Neural cell (in vitro differentiated cells): Measurements from ENCODE around the gene LRRC15. TPM values are rescaled to one million over a fixed set of nuclear protein-coding genes. Genes with fewer than 3 reads are reported as not detected.

ENCODE experiments used
- H2AFZ ChIP-seq: fragments of 200-600, 300-800 bp; sonication (generic), shearing (Covaris generic); 2 replicates; pipeline ENCODE4 v1.6.0; 2014; ENCODE audit warnings: low read depth, mild to moderate bottlenecking, antibody characterized with exemption, low read length, moderate library complexity
- H3F3A ChIP-seq: fragments of 200-600 bp; shearing (Covaris generic); 2 replicates; pipeline ENCODE4 v1.6.1; 2016; ENCODE audit warnings: mild to moderate bottlenecking, moderate library complexity, mixed read lengths, antibody characterized with exemption, low read length; ENCODE audit not compliant: insufficient read depth, poor library complexity, severe bottlenecking
- H3K27ac ChIP-seq: fragments of 200-600, 300-800 bp; sonication (generic), shearing (Covaris generic); 2 replicates; pipeline ENCODE4 v1.5.1; 2014; ENCODE audit warnings: mild to moderate bottlenecking, low read length, moderate library complexity
- H3K27me3 ChIP-seq: fragments of 300-800, 200-600 bp; sonication (generic), shearing (Covaris generic); 2 replicates; pipeline ENCODE4 v1.6.0; 2014; ENCODE audit warnings: mild to moderate bottlenecking, low read depth, low read length, moderate library complexity; ENCODE audit not compliant: insufficient read depth
- H3K36me3 ChIP-seq: fragments of 300-800, 200-600 bp; sonication (generic), shearing (Covaris generic); 2 replicates; pipeline ENCODE4 v1.5.1; 2014; ENCODE audit warnings: mild to moderate bottlenecking, antibody characterized with exemption, low read length, moderate library complexity; ENCODE audit not compliant: insufficient read depth
- H3K4me2 ChIP-seq: fragments of 300-800, 200-600 bp; sonication (generic), shearing (Covaris generic); 2 replicates; pipeline ENCODE4 v1.6.0; 2014; ENCODE audit warnings: mild to moderate bottlenecking, low read length
- H3K4me3 ChIP-seq: fragments of 300-800, 200-600 bp; sonication (generic), shearing (Covaris generic); 2 replicates; pipeline ENCODE4 v1.5.1; 2014; ENCODE audit warnings: mild to moderate bottlenecking, low read length, moderate library complexity
- H3K79me2 ChIP-seq: fragments of 200-600 bp; shearing (Covaris generic); replicated peaks from 2 replicates; pipeline ENCODE4 v1.6.0; 2014; ENCODE audit warnings: mild to moderate bottlenecking, low read length, moderate library complexity; ENCODE audit not compliant: insufficient read depth
- H3K9ac ChIP-seq: fragments of 300-800, 200-600 bp; sonication (generic), shearing (Covaris generic); 2 replicates; pipeline ENCODE4 v1.6.1; 2016; ENCODE audit warnings: mild to moderate bottlenecking, low read length, mixed read lengths
- H3K9me2 ChIP-seq: fragments of 200-600 bp; shearing (Covaris generic); 2 replicates; pipeline ENCODE4 v1.6.1; 2016; ENCODE audit warnings: mild to moderate bottlenecking, low read length, mixed read lengths; ENCODE audit not compliant: insufficient read depth
- H3K9me3 ChIP-seq: fragments of 200-600, 300-800 bp; sonication (generic), shearing (Covaris generic); 2 replicates; pipeline ENCODE4 v1.6.1; 2016; ENCODE audit warnings: mild to moderate bottlenecking, mixed run types, low read length, moderate library complexity, mixed read lengths
- H4K20me1 ChIP-seq: fragments of 200-600 bp; shearing (Covaris generic); 2 replicates; pipeline ENCODE4 v1.6.1; 2016; ENCODE audit warnings: mild to moderate bottlenecking, mixed run types; ENCODE audit not compliant: insufficient read depth
- EP300 ChIP-seq: fragments of 450-650 bp; conservative IDR thresholded peaks from 2 replicates; pipeline ENCODE4 v1.6.1; 2014; ENCODE audit warnings: antibody characterized with exemption, mild to moderate bottlenecking, moderate library complexity; ENCODE audit not compliant: poor library complexity, severe bottlenecking
- EZH2 ChIP-seq: fragments of 200-600, 300-800 bp; shearing (Covaris generic), sonication (generic); IDR thresholded peaks from 2 replicates; pipeline ENCODE4 v1.6.1; 2014; ENCODE audit warnings: antibody characterized with exemption, low read length, borderline replicate concordance, mild to moderate bottlenecking; ENCODE audit not compliant: insufficient read depth, poor library complexity, severe bottlenecking
- MXI1 ChIP-seq: fragments of 450-650 bp; conservative IDR thresholded peaks from 2 replicates; pipeline ENCODE4 v1.6.1; 2014; ENCODE audit warnings: antibody characterized with exemption, mild to moderate bottlenecking; ENCODE audit not compliant: poor library complexity, severe bottlenecking
- POLR2AphosphoS5 ChIP-seq: IDR thresholded peaks from 2 replicates; pipeline ENCODE4 v1.6.1; 2012
- RAD21 ChIP-seq: fragments of 450-650 bp; conservative IDR thresholded peaks from 2 replicates; pipeline ENCODE4 v1.6.1; 2014; ENCODE audit warnings: antibody characterized with exemption, mild to moderate bottlenecking, moderate library complexity
- SMC3 ChIP-seq: fragments of 450-650 bp; conservative IDR thresholded peaks from 2 replicates; pipeline ENCODE4 v1.6.1; 2014; ENCODE audit warnings: antibody characterized with exemption, mild to moderate bottlenecking, moderate library complexity; ENCODE audit not compliant: poor library complexity
- TAF1 ChIP-seq: IDR thresholded peaks from 2 replicates; pipeline ENCODE4 v1.6.1; 2012; ENCODE audit warnings: low read depth
- polyA plus RNA-seq: library from polyadenylated mRNA; depleted of rRNA; stranded (reverse); fragments of >200 nt; gene quantifications from 2 replicates; pipeline ENCODE4 v1.2.3, GENCODE V29; 2014
- TF ChIP-seq, protein P1 (sequence below): fragments of 450-650 bp; IDR thresholded peaks from 2 replicates; pipeline ENCODE4 v1.5.1; 2014; ENCODE audit warnings: antibody characterized with exemption, mild to moderate bottlenecking, moderate library complexity; ENCODE audit not compliant: poor library complexity, severe bottlenecking
- TF ChIP-seq, protein P2 (sequence below): IDR thresholded peaks from 2 replicates; pipeline ENCODE4 v1.6.1; 2012; ENCODE audit warnings: borderline replicate concordance

Gene LRRC15
- polyA plus RNA-seq, 1 donor from 2014 or later: not detected

DNA sequence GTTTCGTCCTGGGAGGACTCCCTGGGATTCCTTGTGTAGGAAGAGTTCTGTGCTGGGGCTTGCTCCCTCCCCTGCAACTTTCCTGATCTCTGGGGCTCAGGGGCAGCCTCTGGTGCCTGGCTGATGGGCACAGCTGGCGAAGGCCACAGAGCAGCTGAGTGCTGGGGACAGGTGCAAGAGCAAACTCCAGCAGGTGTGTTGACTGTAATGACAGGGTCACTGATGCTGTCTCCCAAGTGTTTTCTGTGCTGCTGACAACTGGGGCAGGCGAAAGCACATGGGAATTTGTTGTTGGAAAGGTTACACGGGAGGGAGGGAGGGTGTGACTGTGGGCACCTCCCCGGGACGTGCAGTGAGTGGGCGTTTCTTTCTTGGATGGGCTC, 40.0 kb downstream of the LRRC15 start:
- Histone ChIP-seq H4K20me1 (no peaks in the 10 kb centered on the region), H3K4me2 (no peak overlapping the region), H3K9me2 (no peaks in the 10 kb centered on the region), H3K79me2 (no peaks in the 10 kb centered on the region), H3K27ac (no peak overlapping the region), H3F3A (no peaks in the 10 kb centered on the region), H2AFZ (no peak overlapping the region), H3K9ac (no peak overlapping the region), H3K4me3 (no peak overlapping the region), H3K36me3 (no peaks in the 10 kb centered on the region), H3K27me3 (peaks cover 25% of the 10 kb centered on the region), H3K9me3 (no peaks in the 10 kb centered on the region)
- TF ChIP-seq, protein P1, sequence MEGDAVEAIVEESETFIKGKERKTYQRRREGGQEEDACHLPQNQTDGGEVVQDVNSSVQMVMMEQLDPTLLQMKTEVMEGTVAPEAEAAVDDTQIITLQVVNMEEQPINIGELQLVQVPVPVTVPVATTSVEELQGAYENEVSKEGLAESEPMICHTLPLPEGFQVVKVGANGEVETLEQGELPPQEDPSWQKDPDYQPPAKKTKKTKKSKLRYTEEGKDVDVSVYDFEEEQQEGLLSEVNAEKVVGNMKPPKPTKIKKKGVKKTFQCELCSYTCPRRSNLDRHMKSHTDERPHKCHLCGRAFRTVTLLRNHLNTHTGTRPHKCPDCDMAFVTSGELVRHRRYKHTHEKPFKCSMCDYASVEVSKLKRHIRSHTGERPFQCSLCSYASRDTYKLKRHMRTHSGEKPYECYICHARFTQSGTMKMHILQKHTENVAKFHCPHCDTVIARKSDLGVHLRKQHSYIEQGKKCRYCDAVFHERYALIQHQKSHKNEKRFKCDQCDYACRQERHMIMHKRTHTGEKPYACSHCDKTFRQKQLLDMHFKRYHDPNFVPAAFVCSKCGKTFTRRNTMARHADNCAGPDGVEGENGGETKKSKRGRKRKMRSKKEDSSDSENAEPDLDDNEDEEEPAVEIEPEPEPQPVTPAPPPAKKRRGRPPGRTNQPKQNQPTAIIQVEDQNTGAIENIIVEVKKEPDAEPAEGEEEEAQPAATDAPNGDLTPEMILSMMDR: no peak
- TF ChIP-seq EP300: no peak

DNA sequence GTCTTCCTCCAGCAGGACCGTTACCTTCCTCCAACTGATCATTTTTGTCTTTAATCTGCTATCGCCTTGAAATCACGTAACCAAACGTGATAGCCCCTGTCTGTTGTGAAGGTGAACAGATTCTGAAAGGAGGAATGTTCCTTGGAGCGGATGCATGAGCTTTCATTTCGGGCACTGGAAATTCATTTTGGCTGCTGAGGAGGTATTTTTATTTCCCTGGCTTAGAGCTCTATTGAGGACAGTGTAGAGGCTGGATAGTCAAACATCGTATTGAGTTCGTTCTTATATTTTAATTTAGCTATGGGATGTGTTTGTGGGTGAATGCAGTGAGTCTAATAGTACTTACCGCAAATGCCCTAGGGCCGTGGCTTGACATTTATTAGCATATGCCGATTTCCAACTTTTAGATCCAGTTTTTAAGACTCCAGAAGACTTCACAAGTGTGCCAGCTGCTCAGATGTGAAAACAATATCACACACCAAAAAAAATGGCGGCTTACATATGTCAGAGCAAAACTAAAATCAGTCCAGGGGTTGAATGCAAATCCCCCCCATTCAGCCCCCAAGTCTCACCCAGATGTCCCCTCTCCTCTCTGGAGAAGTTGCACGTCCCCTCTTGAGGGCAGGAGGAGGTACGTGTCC, 40.5 kb downstream of the LRRC15 start:
- Histone ChIP-seq H3K4me2 (no peak overlapping the region), H3K27ac (no peak overlapping the region), H3K9ac (no peak overlapping the region), H3K4me3 (no peak overlapping the region), H3K9me3 (no peaks in the 10 kb centered on the region), H3F3A (no peaks in the 10 kb centered on the region), H3K27me3 (peaks cover 25% of the 10 kb centered on the region), H3K36me3 (no peaks in the 10 kb centered on the region), H3K79me2 (no peaks in the 10 kb centered on the region), H2AFZ (no peak overlapping the region), H4K20me1 (no peaks in the 10 kb centered on the region), H3K9me2 (no peaks in the 10 kb centered on the region)
- TF ChIP-seq MXI1: no peak

DNA sequence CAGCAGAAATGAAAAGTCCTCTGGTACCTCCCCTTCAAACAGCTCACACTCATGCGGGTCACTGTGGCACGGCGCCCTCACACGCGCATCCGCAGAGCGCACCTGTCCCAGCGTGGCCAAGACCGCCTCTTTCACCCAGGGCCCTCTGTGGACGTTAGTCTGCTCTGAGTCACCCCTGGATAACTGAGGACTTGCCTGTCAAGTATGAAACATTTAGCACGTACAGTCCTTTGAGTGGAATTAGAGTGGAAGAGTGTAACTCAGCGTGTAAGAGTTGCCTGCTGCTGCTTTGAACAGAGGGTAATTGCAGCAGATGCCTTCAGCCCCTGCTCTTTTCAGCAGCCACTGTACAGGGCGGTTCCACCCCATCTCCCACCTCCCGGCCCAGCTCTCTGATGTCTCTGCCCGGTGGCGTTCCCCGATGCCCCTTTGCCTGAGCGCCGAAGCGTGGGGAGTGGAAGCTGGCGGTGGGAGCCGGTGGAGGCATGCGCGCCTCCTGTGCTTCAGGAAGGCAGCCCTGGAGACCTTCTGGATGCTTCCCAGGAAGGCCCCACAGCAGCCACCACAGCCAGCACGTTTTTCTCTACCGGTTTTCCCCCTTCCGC, 41.4 kb downstream of the LRRC15 start:
- Histone ChIP-seq H2AFZ (no peak overlapping the region), H3K4me2 (no peak overlapping the region), H3K9ac (no peak overlapping the region), H4K20me1 (no peaks in the 10 kb centered on the region), H3K27me3 (peaks cover 20% of the 10 kb centered on the region), H3K4me3 (no peak overlapping the region), H3K36me3 (no peaks in the 10 kb centered on the region), H3K9me3 (no peaks in the 10 kb centered on the region), H3K79me2 (no peaks in the 10 kb centered on the region), H3K27ac (no peak overlapping the region), H3F3A (no peaks in the 10 kb centered on the region), H3K9me2 (no peaks in the 10 kb centered on the region)
- no peak for TF ChIP-seq MXI1
- no peak for TF ChIP-seq POLR2AphosphoS5
- no peak for TF ChIP-seq TAF1
- TF ChIP-seq, protein P2, sequence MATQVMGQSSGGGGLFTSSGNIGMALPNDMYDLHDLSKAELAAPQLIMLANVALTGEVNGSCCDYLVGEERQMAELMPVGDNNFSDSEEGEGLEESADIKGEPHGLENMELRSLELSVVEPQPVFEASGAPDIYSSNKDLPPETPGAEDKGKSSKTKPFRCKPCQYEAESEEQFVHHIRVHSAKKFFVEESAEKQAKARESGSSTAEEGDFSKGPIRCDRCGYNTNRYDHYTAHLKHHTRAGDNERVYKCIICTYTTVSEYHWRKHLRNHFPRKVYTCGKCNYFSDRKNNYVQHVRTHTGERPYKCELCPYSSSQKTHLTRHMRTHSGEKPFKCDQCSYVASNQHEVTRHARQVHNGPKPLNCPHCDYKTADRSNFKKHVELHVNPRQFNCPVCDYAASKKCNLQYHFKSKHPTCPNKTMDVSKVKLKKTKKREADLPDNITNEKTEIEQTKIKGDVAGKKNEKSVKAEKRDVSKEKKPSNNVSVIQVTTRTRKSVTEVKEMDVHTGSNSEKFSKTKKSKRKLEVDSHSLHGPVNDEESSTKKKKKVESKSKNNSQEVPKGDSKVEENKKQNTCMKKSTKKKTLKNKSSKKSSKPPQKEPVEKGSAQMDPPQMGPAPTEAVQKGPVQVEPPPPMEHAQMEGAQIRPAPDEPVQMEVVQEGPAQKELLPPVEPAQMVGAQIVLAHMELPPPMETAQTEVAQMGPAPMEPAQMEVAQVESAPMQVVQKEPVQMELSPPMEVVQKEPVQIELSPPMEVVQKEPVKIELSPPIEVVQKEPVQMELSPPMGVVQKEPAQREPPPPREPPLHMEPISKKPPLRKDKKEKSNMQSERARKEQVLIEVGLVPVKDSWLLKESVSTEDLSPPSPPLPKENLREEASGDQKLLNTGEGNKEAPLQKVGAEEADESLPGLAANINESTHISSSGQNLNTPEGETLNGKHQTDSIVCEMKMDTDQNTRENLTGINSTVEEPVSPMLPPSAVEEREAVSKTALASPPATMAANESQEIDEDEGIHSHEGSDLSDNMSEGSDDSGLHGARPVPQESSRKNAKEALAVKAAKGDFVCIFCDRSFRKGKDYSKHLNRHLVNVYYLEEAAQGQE: no peak
- no peak for TF ChIP-seq EP300
- no peak for TF ChIP-seq SMC3
- no peak for TF ChIP-seq RAD21
- TF ChIP-seq, protein P1: no peak
- TF ChIP-seq EZH2: no peak
